Left lung (tissue), 10 donors: ENCODE measurements around the gene LCE1A. TPM values are rescaled to one million over a fixed set of nuclear protein-coding genes. Genes with fewer than 3 reads are reported as not detected.

ENCODE experiments used
- ATAC-seq: fragments of 200-7000 bp; cut with Tn5 transposase; one replicate; pipeline ENCODE4 v1.9.1; 2020; ENCODE audit warnings: moderate library complexity
- DNase-seq, 4 donors: peaks; one replicate each; pipeline ENCODE4 v3.0.0-alpha.2; 2013 to 2020
- H3K27ac ChIP-seq, 2 donors: fragments of 200-600 bp; sonication (generic) in 1 of 2; one replicate each; pipeline versions ENCODE4 v1.5.0 to v1.8.0; 2020 to 2021
- H3K27me3 ChIP-seq, 2 donors: fragments of 200-600 bp; sonication (generic) in 1 of 2; one replicate each; pipeline versions ENCODE4 v1.5.0 to v1.8.0; 2020 to 2021
- H3K36me3 ChIP-seq, 2 donors: fragments of 200-600 bp; sonication (generic) in 1 of 2; one replicate each; pipeline versions ENCODE4 v1.5.0 to v1.8.0; 2020 to 2021
- H3K4me1 ChIP-seq, 2 donors: fragments of 200-600 bp; one replicate each; pipeline ENCODE4 v1.8.0; 2021
- H3K4me3 ChIP-seq, 2 donors: fragments of 200-600 bp; sonication (generic) in 1 of 2; one replicate each; pipeline versions ENCODE4 v1.5.0 to v1.8.0; 2020 to 2021; ENCODE audit warnings: mild to moderate bottlenecking in 1 of 2
- H3K9me3 ChIP-seq, 2 donors: fragments of 200-600 bp; sonication (generic) in 1 of 2; one replicate each; pipeline versions ENCODE4 v1.5.0 to v1.8.0; 2020 to 2021
- CTCF ChIP-seq, 2 donors: fragments of 200-600 bp; sonication (generic) in 1 of 2; IDR thresholded peaks; one replicate each; pipeline versions ENCODE4 v1.5.0 to v1.8.0; 2021; ENCODE audit warnings: antibody characterized with exemption in 2 of 2
- intact Hi-C, 2 donors: fragments of 100-400 bp; cut with DNase I; formaldehyde crosslinking; loops; one replicate each; pipeline versions ENCODE4 v1.11.2 to v1.14.2; 2022
- polyA plus RNA-seq, 6 donors: library from polyadenylated mRNA; unstranded; fragments of 120-200 nt; gene quantifications; one replicate each; pipeline ENCODE4 v1.2.1, GENCODE V29; 2013; ENCODE audit not compliant: insufficient read length in 6 of 6
- total RNA-seq, 2 donors: library from RNA; stranded (reverse); fragmentation: NEBNext Ultra II Directional; extraction: Animal tissue kit (Norgen Biotek cat#: 25700); gene quantifications; one replicate each; pipeline ENCODE4 v1.2.1, GENCODE V29; 2021
- donor health status: DM: no; HTN: yes; CAD: no.
- donor health status: DM: no; HTN: no; CAD: no.

Gene LCE1A
- total and polyA plus RNA-seq, 8 donors = not detected

DNA sequence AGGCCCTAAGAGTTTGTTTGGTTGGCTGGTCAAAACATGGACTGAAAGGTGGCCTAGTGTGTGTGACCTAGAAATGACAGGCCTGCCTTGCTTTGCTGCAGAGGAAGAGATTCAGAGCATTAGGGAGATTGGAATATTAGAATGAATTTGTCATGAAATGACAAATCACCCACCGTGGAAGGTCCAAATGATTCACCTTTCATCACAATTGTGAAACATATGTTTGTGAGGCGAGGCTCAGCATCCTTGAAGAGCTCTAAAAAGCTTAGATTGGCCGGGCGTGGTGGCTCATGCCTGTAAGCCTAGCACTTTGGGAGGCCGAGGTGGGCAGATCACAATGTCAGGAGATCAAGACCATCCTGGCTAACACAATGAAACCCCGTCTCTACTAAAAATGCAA, 10.0 kb upstream of the LCE1A start:
- intact Hi-C loops = no loop called here
- no peak for ATAC-seq
- TF ChIP-seq CTCF (IDR thresholded peaks at IDR 0.05) = no peak
- H3K27ac ChIP-seq = no peak overlapping the region
- no peak for DNase-seq
- no peak overlapping the region for H3K4me3 ChIP-seq
- H3K9me3 ChIP-seq = no peaks in the 10 kb centered on the region
- H3K36me3 ChIP-seq = no peaks in the 10 kb centered on the region
- no peaks in the 10 kb centered on the region for H3K27me3 ChIP-seq
- H3K4me1 ChIP-seq = no peaks in the 10 kb centered on the region

GRCh38 chr1:152823294-152823693, 4.0 kb upstream of the LCE1A start:
- intact Hi-C loops = no loop called here
- no peak for TF ChIP-seq CTCF (IDR thresholded peaks at IDR 0.05)
- ATAC-seq = no peak
- no peak overlapping the region for H3K27ac ChIP-seq
- H3K4me1 ChIP-seq = no peaks in the 10 kb centered on the region
- H3K9me3 ChIP-seq = no peaks in the 10 kb centered on the region
- no peaks in the 10 kb centered on the region for H3K36me3 ChIP-seq
- H3K4me3 ChIP-seq = no peak overlapping the region
- DNase-seq = peak in 1 of 4 donors; percentile 11
- H3K27me3 ChIP-seq = peaks cover 0 to 7% of the 10 kb centered on the region in 2 donors

DNA sequence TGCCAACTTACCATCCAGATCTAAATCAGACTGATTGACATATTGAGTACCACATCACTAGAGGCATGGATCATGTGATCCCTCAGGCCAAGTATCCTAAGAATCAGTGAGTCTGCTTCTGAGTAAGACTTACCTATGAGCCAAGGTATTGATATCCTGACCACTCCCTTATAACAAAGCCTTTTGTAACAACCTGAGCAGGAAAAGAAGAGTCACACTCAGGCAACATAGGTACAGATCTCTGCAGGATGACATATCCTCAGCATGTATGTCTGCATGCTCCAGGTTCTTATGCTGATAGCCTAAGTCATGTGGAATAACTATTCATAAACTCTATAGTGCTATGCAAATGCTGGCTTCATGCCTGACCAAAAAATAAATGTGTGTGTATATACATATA, 2.3 kb upstream of the LCE1A start:
- no peak for TF ChIP-seq CTCF (IDR thresholded peaks at IDR 0.05)

GRCh38 chr1:152836870-152837269, 9.6 kb downstream of the LCE1A start:
- no peak for DNase-seq
- no peak for TF ChIP-seq CTCF (IDR thresholded peaks at IDR 0.05)
- Histone ChIP-seq H3K36me3 (no peaks in the 10 kb centered on the region), H3K4me1 (no peaks in the 10 kb centered on the region), H3K9me3 (peaks cover 0 to 5% of the 10 kb centered on the region in 2 donors), H3K27me3 (no peaks in the 10 kb centered on the region), H3K4me3 (no peak overlapping the region), H3K27ac (no peak overlapping the region)
- intact Hi-C loops = no loop called here
- ATAC-seq = no peak

More for the DNA sequence above, 2.3 kb upstream of the LCE1A start:
- intact Hi-C loops = no loop called here
- Histone ChIP-seq H3K36me3 (no peaks in the 10 kb centered on the region), H3K9me3 (no peaks in the 10 kb centered on the region), H3K4me1 (no peaks in the 10 kb centered on the region), H3K27me3 (peaks cover 0 to 14% of the 10 kb centered on the region in 2 donors), H3K4me3 (no peak overlapping the region), H3K27ac (no peak overlapping the region)
- ATAC-seq (no peak), DNase-seq (no peak)

DNA sequence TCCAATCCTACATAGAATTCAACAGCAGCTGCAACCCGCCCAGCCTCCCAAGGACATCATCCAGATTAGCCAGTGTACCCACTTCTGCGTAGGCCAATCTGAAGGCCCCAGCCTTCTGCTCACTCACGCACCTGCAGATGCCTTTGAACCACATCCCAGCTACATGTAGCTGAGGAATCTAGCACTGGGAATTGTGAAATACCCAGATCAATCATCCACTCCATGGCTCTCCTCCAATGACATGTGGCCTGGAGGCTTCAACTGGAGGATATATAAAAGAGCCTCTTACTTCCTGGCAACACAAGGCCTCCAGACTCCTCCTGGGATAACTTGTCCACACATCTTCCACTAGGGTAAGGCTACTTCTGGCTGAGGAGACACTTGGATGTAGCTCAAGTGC, 15.3 kb downstream of the LCE1A start, which contains the start of gene LCE6A:
Gene LCE6A, plus strand, starts transcription at position 301 of the 400 bp plus-strand sequence. CDS start 665 bp downstream, outside the sequence.
- Histone ChIP-seq H3K4me1 (no peaks in the 10 kb centered on the region), H3K36me3 (no peaks in the 10 kb centered on the region), H3K27me3 (no peaks in the 10 kb centered on the region), H3K27ac (no peak within 1 kb of the TSS), H3K4me3 (no peak within 1 kb of the TSS), H3K9me3 (no peaks in the 10 kb centered on the region)
- intact Hi-C loops = no loop called here
- TF ChIP-seq CTCF (IDR thresholded peaks at IDR 0.05) = no peak
- DNase-seq (no peak), ATAC-seq (no peak)
